ENCODE measurements around the gene TTC12. TPM values are rescaled to one million over a fixed set of nuclear protein-coding genes. Genes with fewer than 3 reads are reported as not detected.

The TTC12 gene
- total RNA-seq, 1 experiment from 2014 or later = 24.3 TPM

DNA sequence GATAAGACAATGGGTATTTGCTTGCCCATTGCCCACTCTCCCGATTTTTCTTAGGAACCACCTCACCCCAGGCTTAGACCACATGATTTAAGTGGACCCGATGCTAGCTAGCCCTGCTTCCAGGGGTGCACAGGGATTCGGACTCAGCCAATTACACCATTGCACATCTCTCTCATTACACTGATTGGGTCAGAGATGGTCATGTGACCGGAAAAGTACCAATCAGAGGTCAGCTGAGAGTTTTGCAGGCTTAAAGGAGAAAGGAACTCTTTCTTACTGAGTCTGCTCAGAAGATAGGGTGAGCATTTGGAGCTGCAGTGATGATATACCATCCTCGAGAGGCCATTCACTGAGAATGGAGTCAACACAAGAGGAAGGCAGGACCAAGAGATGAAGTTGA is 61.0 kb downstream of the TTC12 start:
- H3K9me3 ChIP-seq (ENCODE audit: control insufficient read depth, insufficient read depth, low read depth, low read length) = no peaks in the 10 kb centered on the region
- ATAC-seq = no peak
- TF ChIP-seq TCF7L2 (IDR thresholded peaks at IDR 0.05; ENCODE audit: low read depth, low read length) (no peak), POLR2AphosphoS5 (IDR thresholded peaks at IDR 0.05; ENCODE audit: low read depth, low read length) (no peak), SIN3A (IDR thresholded peaks at IDR 0.05; ENCODE audit: borderline replicate concordance, insufficient read depth, low read depth, low read length) (no peak)
- TF ChIP-seq, protein P1, sequence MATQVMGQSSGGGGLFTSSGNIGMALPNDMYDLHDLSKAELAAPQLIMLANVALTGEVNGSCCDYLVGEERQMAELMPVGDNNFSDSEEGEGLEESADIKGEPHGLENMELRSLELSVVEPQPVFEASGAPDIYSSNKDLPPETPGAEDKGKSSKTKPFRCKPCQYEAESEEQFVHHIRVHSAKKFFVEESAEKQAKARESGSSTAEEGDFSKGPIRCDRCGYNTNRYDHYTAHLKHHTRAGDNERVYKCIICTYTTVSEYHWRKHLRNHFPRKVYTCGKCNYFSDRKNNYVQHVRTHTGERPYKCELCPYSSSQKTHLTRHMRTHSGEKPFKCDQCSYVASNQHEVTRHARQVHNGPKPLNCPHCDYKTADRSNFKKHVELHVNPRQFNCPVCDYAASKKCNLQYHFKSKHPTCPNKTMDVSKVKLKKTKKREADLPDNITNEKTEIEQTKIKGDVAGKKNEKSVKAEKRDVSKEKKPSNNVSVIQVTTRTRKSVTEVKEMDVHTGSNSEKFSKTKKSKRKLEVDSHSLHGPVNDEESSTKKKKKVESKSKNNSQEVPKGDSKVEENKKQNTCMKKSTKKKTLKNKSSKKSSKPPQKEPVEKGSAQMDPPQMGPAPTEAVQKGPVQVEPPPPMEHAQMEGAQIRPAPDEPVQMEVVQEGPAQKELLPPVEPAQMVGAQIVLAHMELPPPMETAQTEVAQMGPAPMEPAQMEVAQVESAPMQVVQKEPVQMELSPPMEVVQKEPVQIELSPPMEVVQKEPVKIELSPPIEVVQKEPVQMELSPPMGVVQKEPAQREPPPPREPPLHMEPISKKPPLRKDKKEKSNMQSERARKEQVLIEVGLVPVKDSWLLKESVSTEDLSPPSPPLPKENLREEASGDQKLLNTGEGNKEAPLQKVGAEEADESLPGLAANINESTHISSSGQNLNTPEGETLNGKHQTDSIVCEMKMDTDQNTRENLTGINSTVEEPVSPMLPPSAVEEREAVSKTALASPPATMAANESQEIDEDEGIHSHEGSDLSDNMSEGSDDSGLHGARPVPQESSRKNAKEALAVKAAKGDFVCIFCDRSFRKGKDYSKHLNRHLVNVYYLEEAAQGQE (IDR thresholded peaks at IDR 0.05; ENCODE audit: insufficient read depth in 1 of 2, low read depth in 2 of 2, low read length in 1 of 2) = no peak
- TF ChIP-seq, protein P2, sequence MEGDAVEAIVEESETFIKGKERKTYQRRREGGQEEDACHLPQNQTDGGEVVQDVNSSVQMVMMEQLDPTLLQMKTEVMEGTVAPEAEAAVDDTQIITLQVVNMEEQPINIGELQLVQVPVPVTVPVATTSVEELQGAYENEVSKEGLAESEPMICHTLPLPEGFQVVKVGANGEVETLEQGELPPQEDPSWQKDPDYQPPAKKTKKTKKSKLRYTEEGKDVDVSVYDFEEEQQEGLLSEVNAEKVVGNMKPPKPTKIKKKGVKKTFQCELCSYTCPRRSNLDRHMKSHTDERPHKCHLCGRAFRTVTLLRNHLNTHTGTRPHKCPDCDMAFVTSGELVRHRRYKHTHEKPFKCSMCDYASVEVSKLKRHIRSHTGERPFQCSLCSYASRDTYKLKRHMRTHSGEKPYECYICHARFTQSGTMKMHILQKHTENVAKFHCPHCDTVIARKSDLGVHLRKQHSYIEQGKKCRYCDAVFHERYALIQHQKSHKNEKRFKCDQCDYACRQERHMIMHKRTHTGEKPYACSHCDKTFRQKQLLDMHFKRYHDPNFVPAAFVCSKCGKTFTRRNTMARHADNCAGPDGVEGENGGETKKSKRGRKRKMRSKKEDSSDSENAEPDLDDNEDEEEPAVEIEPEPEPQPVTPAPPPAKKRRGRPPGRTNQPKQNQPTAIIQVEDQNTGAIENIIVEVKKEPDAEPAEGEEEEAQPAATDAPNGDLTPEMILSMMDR (IDR thresholded peaks at IDR 0.05) = no peak
- H3K27ac ChIP-seq (ENCODE audit: low read length) = no peak overlapping the region
- no peaks in the 10 kb centered on the region for H3K36me3 ChIP-seq (ENCODE audit: control insufficient read depth, insufficient read depth, low read length)
- no peaks in the 10 kb centered on the region for H3K27me3 ChIP-seq (ENCODE audit: control insufficient read depth, insufficient read depth, low read length)
- POLR2A ChIA-PET = interaction anchor here (0.6 kb wide), 1 partner anchor 61 kb away, joined by 3 read pairs; no protein-coding TSS in a partner anchor
- no peak for DNase-seq (ENCODE audit: low read depth, low spot score)
- no TSS peak for BruUV-seq (replicated peaks)
- no peak overlapping the region for H3K4me3 ChIP-seq (ENCODE audit: low read depth in 2 of 2, low read length in 2 of 2)
- intact Hi-C loops (cut with micrococcal nuclease; ENCODE audit: unreplicated experiment) (no loop called here), in situ Hi-C loops (cut with HindIII; ENCODE audit: low pct_unique_long_range_greater_than_20kb, low sequenced_read_pairs) (no loop called here)
- no peaks in the 10 kb centered on the region for H3K4me1 ChIP-seq (ENCODE audit: control insufficient read depth, insufficient read depth, low read length)
- CTCF ChIA-PET = no interaction called here

DNA sequence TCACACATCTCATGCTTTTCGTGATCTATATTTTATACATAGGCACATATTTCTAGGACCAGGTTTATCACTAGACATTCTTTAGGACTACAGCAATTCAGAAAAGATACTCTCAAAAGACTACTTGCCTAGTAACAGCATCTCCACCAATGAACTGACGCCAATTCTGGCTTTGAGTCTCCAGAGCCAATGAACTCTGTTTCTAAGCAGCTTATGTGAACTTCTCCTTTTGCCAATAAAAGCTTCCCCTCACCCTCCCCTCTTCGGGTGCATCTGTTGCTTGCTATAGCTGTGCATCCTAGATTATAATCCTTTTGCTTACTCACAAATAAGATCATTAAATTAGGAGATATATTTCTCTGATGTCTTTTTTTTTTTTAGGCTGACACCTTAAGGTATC is 61.8 kb downstream of the TTC12 start:
- H3K27me3 ChIP-seq (ENCODE audit: control insufficient read depth, insufficient read depth, low read length) = no peaks in the 10 kb centered on the region
- DNase-seq (ENCODE audit: low read depth, low spot score) = no peak
- H3K4me3 ChIP-seq (ENCODE audit: low read depth in 2 of 2, low read length in 2 of 2) = no peak overlapping the region
- POLR2A ChIA-PET = no interaction called here
- ATAC-seq = no peak
- H3K27ac ChIP-seq (ENCODE audit: low read length) = no peak overlapping the region
- TF ChIP-seq SIN3A (IDR thresholded peaks at IDR 0.05; ENCODE audit: borderline replicate concordance, insufficient read depth, low read depth, low read length) (no peak), POLR2AphosphoS5 (IDR thresholded peaks at IDR 0.05; ENCODE audit: low read depth, low read length) (no peak), TCF7L2 (IDR thresholded peaks at IDR 0.05; ENCODE audit: low read depth, low read length) (no peak)
- TF ChIP-seq, protein P2 (IDR thresholded peaks at IDR 0.05) = no peak
- TF ChIP-seq, protein P1 (IDR thresholded peaks at IDR 0.05; ENCODE audit: insufficient read depth in 1 of 2, low read depth in 2 of 2, low read length in 1 of 2) = no peak
- CTCF ChIA-PET = no interaction called here
- H3K36me3 ChIP-seq (ENCODE audit: control insufficient read depth, insufficient read depth, low read length) = no peaks in the 10 kb centered on the region
- H3K4me1 ChIP-seq (ENCODE audit: control insufficient read depth, insufficient read depth, low read length) = no peaks in the 10 kb centered on the region
- in situ Hi-C loops (cut with HindIII; ENCODE audit: low pct_unique_long_range_greater_than_20kb, low sequenced_read_pairs) = no loop called here
- BruUV-seq (replicated peaks) = no TSS peak
- intact Hi-C loops (cut with micrococcal nuclease; ENCODE audit: unreplicated experiment) = no loop called here
- H3K9me3 ChIP-seq (ENCODE audit: control insufficient read depth, insufficient read depth, low read depth, low read length) = no peaks in the 10 kb centered on the region
